Hepatocyte (in vitro differentiated cells): ENCODE results near the gene MRC1.

Source experiments
- CTCF ChIP-seq: fragments of 200-600 bp; sonication (generic); IDR thresholded peaks from 2 replicates; pipeline ENCODE4 v1.5.1; 2016; ENCODE audit warnings: antibody characterized with exemption, mild to moderate bottlenecking; ENCODE audit not compliant: poor library complexity
- EZH2phosphoT487 ChIP-seq: fragments of 200-600 bp; sonication (generic); IDR thresholded peaks from one replicate; pipeline ENCODE4 v1.6.1; 2018; ENCODE audit warnings: antibody characterized with exemption, mild to moderate bottlenecking, low read depth, moderate library complexity; ENCODE audit not compliant: unreplicated experiment, severe bottlenecking

GRCh38 chr10:17781856-17782255 lies 27.3 kb upstream of the MRC1 start:
- no peak for TF ChIP-seq EZH2phosphoT487
- TF ChIP-seq CTCF = no peak
